ENCODE data around the gene LRRN2.

- TF ChIP-seq RXRA (IDR thresholded peaks at IDR 0.05; ENCODE audit: borderline replicate concordance, low read depth) (no peak), TAF1 (IDR thresholded peaks at IDR 0.05; ENCODE audit: borderline replicate concordance, low read depth, low read length) (no peak), CTCF (IDR thresholded peaks at IDR 0.05) (no peak), MAX (IDR thresholded peaks at IDR 0.05; ENCODE audit: low read depth) (no peak), REST (IDR thresholded peaks at IDR 0.05; ENCODE audit: low read depth, low read length) (no peak), YY1 (IDR thresholded peaks at IDR 0.05; ENCODE audit: low read depth) (no peak), EZH2phosphoT487 (IDR thresholded peaks at IDR 0.05; ENCODE audit: borderline replicate concordance, low read depth) (no peak), FOXM1 (IDR thresholded peaks at IDR 0.05; ENCODE audit: low read depth) (no peak), NFIC (IDR thresholded peaks at IDR 0.05; ENCODE audit: borderline replicate concordance) (no peak), TCF12 (IDR thresholded peaks at IDR 0.05) (no peak)
These were observed 12.3 kb downstream of the LRRN2 start for GRCh38 chr1:204673209-204673608.
